Upper lobe of left lung (tissue), 6 donors: ENCODE results near the gene STN1. TPM values are rescaled to one million over a fixed set of nuclear protein-coding genes. Genes with fewer than 3 reads are reported as not detected.

Source experiments
- ATAC-seq, 2 donors: fragments of 200-7000 bp; cut with Tn5 transposase; one replicate each; pipeline ENCODE4 v1.9.1; 2022; ENCODE audit warnings: mild to moderate bottlenecking in 2 of 2, moderate library complexity in 2 of 2; ENCODE audit not compliant: low FRiP score in 2 of 2
- DNase-seq, 2 donors: peaks; one replicate each; pipeline ENCODE4 v3.0.0-alpha.2; 2019 to 2020
- H3K27ac ChIP-seq, 4 donors: fragments of 200-600 bp; sonication (generic); one replicate each; pipeline ENCODE4 v1.5.1; 2016 to 2019
- H3K27me3 ChIP-seq, 4 donors: fragments of 200-600 bp; sonication (generic); one replicate each; pipeline ENCODE4 v1.5.1; 2017 to 2019
- H3K36me3 ChIP-seq, 4 donors: fragments of 200-600 bp; sonication (generic); one replicate each; pipeline ENCODE4 v1.5.1; 2016 to 2019
- H3K4me1 ChIP-seq, 4 donors: fragments of 200-600 bp; sonication (generic); one replicate each; pipeline ENCODE4 v1.5.1; 2018 to 2019
- H3K4me3 ChIP-seq, 4 donors: fragments of 200-600 bp; sonication (generic); one replicate each; pipeline ENCODE4 v1.5.1; 2017 to 2019; ENCODE audit warnings: mild to moderate bottlenecking in 2 of 4, moderate library complexity in 1 of 4
- H3K9me3 ChIP-seq, 4 donors: fragments of 200-600 bp; sonication (generic); one replicate each; pipeline ENCODE4 v1.5.1; 2018 to 2019
- EP300 ChIP-seq, 4 donors: sonication (generic); formaldehyde crosslinking; IDR thresholded peaks; one replicate each; pipeline ENCODE4 v1.5.1; 2017; ENCODE audit warnings: antibody characterized with exemption in 4 of 4, control low read depth in 2 of 4
- POLR2A ChIP-seq, 4 donors: fragments of 450-650 bp; IDR thresholded peaks; one replicate each; pipeline ENCODE4 v1.5.1; 2016 to 2017; ENCODE audit warnings: antibody characterized with exemption in 4 of 4, mild to moderate bottlenecking in 2 of 4
- POLR2AphosphoS5 ChIP-seq, 2 donors: sonication (generic); formaldehyde crosslinking; IDR thresholded peaks; one replicate each; pipeline ENCODE4 v1.5.1; 2017; ENCODE audit warnings: antibody characterized with exemption in 2 of 2
- WGBS, 2 donors: methylation state at CpG; one replicate each; pipeline ENCODE4 v1.1.5; 2017 to 2018; 5-methylcytosine and 5-hydroxymethylcytosine counted together
- total RNA-seq, 6 donors: library from RNA; depleted of rRNA in 4 of 6; stranded (reverse); fragments of >200 nt in 4 of 6; gene quantifications; one replicate each; pipeline versions ENCODE4 v1.1.0 to v1.2.1, GENCODE V29; 2016 to 2021
- TF ChIP-seq, protein P1 (sequence below), 6 experiments: fragments of 450-650 bp in 4 of 6; fragments of 200-600 bp in 2 of 6; sonication (generic) in 2 of 6; IDR thresholded peaks; one replicate each; pipeline ENCODE4 v1.5.1; 2016 to 2019; ENCODE audit warnings: antibody characterized with exemption in 6 of 6
- donor health status: DM: no; HTN: no; CAD: no; lungs with moderate emphysema.
- donor health status: DM: no; HTN: yes; CAD: no; lungs with severe emphysema.

The STN1 gene
- total RNA-seq, 6 donors from 2014 or later, result 36.3 to 71.4 (median 53.4) TPM

DNA sequence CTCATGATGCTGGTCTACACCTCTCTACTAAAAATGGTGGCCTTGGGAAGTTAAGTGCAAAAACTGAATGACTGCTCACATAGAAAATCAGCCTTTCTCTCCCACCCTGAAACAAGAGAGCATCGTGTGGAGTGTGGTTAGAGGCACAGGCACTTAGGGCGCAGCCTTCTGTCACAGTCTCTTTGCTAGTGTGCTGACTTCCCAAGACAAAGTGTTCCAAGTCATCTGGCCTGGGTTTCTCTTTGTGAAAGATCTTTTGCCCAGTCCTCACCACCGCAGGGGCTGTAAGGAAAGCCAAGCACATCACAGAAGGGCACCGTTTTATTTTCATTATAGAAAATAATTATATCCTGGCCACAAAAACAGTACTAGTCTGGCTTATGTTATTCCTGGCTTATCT lies 12.5 kb downstream of the STN1 start:
- peaks cover 34 to 53% (median 35%) of the 10 kb centered on the region in 4 donors for H3K4me1 ChIP-seq
- H3K4me3 ChIP-seq, result no peak overlapping the region
- DNase-seq, result no peak
- H3K9me3 ChIP-seq, result no peaks in the 10 kb centered on the region
- H3K36me3 ChIP-seq, result peaks cover 0 to 26% (median 8%) of the 10 kb centered on the region in 4 donors
- no peaks in the 10 kb centered on the region for H3K27me3 ChIP-seq
- no peak for ATAC-seq
- peak overlapping the region in 2 of 4 donors; percentile 45 to 49 for H3K27ac ChIP-seq
- TF ChIP-seq EP300 (IDR thresholded peaks at IDR 0.05), result no peak
- TF ChIP-seq POLR2AphosphoS5 (IDR thresholded peaks at IDR 0.05), result no peak
- TF ChIP-seq, protein P1, sequence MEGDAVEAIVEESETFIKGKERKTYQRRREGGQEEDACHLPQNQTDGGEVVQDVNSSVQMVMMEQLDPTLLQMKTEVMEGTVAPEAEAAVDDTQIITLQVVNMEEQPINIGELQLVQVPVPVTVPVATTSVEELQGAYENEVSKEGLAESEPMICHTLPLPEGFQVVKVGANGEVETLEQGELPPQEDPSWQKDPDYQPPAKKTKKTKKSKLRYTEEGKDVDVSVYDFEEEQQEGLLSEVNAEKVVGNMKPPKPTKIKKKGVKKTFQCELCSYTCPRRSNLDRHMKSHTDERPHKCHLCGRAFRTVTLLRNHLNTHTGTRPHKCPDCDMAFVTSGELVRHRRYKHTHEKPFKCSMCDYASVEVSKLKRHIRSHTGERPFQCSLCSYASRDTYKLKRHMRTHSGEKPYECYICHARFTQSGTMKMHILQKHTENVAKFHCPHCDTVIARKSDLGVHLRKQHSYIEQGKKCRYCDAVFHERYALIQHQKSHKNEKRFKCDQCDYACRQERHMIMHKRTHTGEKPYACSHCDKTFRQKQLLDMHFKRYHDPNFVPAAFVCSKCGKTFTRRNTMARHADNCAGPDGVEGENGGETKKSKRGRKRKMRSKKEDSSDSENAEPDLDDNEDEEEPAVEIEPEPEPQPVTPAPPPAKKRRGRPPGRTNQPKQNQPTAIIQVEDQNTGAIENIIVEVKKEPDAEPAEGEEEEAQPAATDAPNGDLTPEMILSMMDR (IDR thresholded peaks at IDR 0.05), result no peak
- TF ChIP-seq POLR2A (IDR thresholded peaks at IDR 0.05), result no peak
- WGBS, 2 donors, result 65 to 69% methylated on average over 4 of the region's 4 CpGs

DNA sequence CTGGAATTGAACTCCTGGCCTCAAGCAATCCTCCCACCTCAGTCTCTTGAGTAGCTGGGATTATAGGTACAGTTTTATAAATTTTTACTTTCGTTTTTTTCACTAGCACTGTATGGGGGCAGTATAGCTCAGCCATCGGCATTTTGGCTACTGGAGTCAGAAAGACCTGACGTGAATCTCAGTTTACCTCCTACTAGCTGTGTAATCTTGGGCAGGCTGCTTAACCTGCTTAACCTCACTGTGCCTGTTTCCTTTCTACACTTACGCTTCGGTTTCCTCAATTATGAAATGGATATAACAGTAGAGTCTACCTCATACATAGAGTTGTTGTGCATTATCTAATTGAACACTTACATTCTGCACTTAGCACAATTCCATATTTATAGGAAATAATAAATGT lies 16.7 kb downstream of the STN1 start:
- Histone ChIP-seq H3K4me3 (no peak overlapping the region), H3K27me3 (no peaks in the 10 kb centered on the region), H3K27ac (peak overlapping the region; percentile 16 to 77 (median 51)), H3K9me3 (no peaks in the 10 kb centered on the region), H3K36me3 (peaks cover 8 to 66% (median 30%) of the 10 kb centered on the region in 4 donors), H3K4me1 (peaks cover 4 to 22% (median 12%) of the 10 kb centered on the region in 4 donors)
- TF ChIP-seq, protein P1 (IDR thresholded peaks at IDR 0.05), result no peak
- TF ChIP-seq EP300 (IDR thresholded peaks at IDR 0.05), result no peak
- no peak for TF ChIP-seq POLR2A (IDR thresholded peaks at IDR 0.05)
- TF ChIP-seq POLR2AphosphoS5 (IDR thresholded peaks at IDR 0.05), result no peak
- DNase-seq (no peak), ATAC-seq (no peak)
- 56 to 66% methylated on average over 5 of the region's 5 CpGs for WGBS, 2 donors

DNA sequence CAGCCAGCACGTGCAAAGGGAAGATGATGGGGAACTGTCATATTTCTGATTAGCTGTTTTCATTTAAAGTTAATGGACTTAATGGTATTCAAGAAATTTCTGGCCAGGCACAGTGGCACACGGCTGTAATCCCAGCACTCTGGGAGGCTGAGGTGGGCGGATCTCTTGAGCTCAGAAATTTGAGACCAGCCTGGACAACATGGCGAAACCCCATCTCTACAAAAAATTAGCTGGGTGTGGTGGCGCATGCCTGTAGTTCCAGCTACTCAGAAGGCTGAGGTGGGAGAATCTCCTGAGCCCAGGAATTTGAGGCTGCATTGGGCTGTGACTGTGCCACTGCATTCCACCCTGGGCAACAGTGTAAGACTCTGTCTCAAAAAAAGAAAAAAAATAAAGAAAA lies 18.7 kb downstream of the STN1 start:
- TF ChIP-seq POLR2A (IDR thresholded peaks at IDR 0.05) (no peak), EP300 (IDR thresholded peaks at IDR 0.05) (no peak), POLR2AphosphoS5 (IDR thresholded peaks at IDR 0.05) (no peak)
- TF ChIP-seq, protein P1 (IDR thresholded peaks at IDR 0.05), result no peak
- peaks cover 8 to 59% (median 26%) of the 10 kb centered on the region in 4 donors for H3K36me3 ChIP-seq
- 88 to 92% methylated on average over 5 of the region's 5 CpGs for WGBS, 2 donors
- no peaks in the 10 kb centered on the region for H3K9me3 ChIP-seq
- no peak for ATAC-seq
- H3K4me3 ChIP-seq, result no peak overlapping the region
- H3K27me3 ChIP-seq, result no peaks in the 10 kb centered on the region
- DNase-seq, result no peak
- H3K4me1 ChIP-seq, result peaks cover 12 to 35% (median 28%) of the 10 kb centered on the region in 4 donors
- peak overlapping the region in 1 of 4 donors; percentile 11 for H3K27ac ChIP-seq

DNA sequence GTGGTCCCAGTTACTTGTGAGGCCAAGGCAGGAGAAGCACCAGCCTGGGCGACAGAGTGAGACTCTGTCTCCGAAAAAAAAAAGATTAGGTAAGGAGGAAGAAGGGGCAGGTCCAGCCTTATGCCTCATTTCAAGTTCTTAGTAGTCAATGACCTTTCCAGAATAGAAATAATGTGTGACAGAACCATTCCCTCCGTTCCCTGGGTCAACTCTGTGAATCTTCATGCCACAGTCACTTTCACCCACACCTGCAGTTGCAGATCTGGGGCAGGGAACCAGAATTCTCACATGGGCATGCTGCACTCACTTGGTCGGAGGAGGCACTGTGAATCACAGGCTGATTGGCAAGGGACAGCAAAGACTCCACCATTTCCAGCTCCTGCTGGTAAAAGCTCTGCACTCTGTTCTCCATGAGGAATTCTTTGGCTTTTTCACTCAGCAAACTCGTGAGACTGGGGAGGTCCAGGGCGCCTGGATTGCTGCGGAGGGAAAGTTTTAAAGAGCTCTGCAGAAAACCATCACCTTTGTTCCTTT lies 20.7 kb downstream of the STN1 start:
- Histone ChIP-seq H3K27ac (peak overlapping the region in 3 of 4 donors; percentile 83 to 91 (median 84)), H3K4me1 (peaks cover 31 to 54% (median 48%) of the 10 kb centered on the region in 4 donors), H3K36me3 (peaks cover 8 to 45% (median 22%) of the 10 kb centered on the region in 4 donors), H3K4me3 (no peak overlapping the region), H3K27me3 (no peaks in the 10 kb centered on the region), H3K9me3 (no peaks in the 10 kb centered on the region)
- no peak for ATAC-seq
- no peak for DNase-seq
- TF ChIP-seq POLR2A (IDR thresholded peaks at IDR 0.05), result no peak
- no peak for TF ChIP-seq POLR2AphosphoS5 (IDR thresholded peaks at IDR 0.05)
- TF ChIP-seq, protein P1 (IDR thresholded peaks at IDR 0.05), result no peak
- no peak for TF ChIP-seq EP300 (IDR thresholded peaks at IDR 0.05)
- WGBS, 2 donors, result 85 to 88% methylated on average over 6 to 7 of the region's 7 CpGs

DNA sequence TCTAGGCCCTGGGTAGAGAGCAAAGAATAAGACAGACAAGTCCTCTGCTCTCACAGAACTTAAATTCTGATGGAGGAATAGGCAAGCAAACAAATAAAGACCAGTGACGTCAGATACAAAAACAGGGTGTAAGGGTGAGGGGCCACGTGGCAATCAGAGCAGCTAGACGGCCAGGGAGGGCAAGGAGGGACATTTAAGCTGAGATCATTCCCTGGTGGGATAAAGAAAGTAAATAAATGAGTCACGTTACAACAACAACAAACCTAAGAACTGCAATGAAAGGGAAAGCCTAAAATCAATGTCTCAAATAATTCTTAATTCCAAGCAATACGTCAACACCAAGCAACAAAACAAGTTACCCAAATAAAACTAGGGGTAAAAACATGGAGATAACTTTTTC lies 21.8 kb downstream of the STN1 start:
- peak; percentile 11 to 30 for TF ChIP-seq POLR2AphosphoS5 (IDR thresholded peaks at IDR 0.05)
- TF ChIP-seq POLR2A (IDR thresholded peaks at IDR 0.05), result no peak
- DNase-seq (no peak), ATAC-seq (peak in 1 of 2 donors; percentile 11)
- peak overlapping the region; percentile 83 to 91 (median 84) for H3K27ac ChIP-seq
- H3K27me3 ChIP-seq, result no peaks in the 10 kb centered on the region
- H3K9me3 ChIP-seq, result no peaks in the 10 kb centered on the region
- H3K36me3 ChIP-seq, result peaks cover 8 to 54% (median 27%) of the 10 kb centered on the region in 4 donors
- H3K4me3 ChIP-seq, result no peak overlapping the region
- 49 to 56% methylated on average over 5 of the region's 5 CpGs for WGBS, 2 donors
- peaks cover 42 to 65% (median 54%) of the 10 kb centered on the region in 4 donors for H3K4me1 ChIP-seq
